K562 (cell line): ENCODE measurements around the gene CDHR2.

Source experiments
- CBFB ChIP-seq: sonication (generic); formaldehyde crosslinking; IDR thresholded peaks from 2 replicates; pipeline ENCODE4 v1.4.0; 2020; ENCODE audit warnings: mild to moderate bottlenecking, missing genetic modification reagents
- CEBPG ChIP-seq, 3 experiments: fragments of 200-800 bp in 1 of 3; sonication (Bioruptor generic) in 1 of 3; sonication (generic) in 1 of 3; formaldehyde crosslinking in 1 of 3; IDR thresholded peaks in 2 of 3; conservative IDR thresholded peaks in 1 of 3; 2 replicates each; pipeline versions ENCODE4 v1.6.1 to v1.8.0; 2016 to 2022; ENCODE audit warnings: missing compliant biosample characterization in 2 of 3, missing genetic modification characterization in 2 of 3, mild to moderate bottlenecking in 1 of 3, missing genetic modification reagents in 1 of 3
- EP300 ChIP-seq: IDR thresholded peaks from 2 replicates; pipeline ENCODE4 v1.6.1; 2012; ENCODE audit warnings: low read length, improper control_type of control experiment
- POLR2A ChIP-seq: fragments of 450-650 bp; conservative IDR thresholded peaks from 2 replicates; pipeline ENCODE4 v1.6.1; 2016
- TF ChIP-seq, protein P1 (sequence below), 2 experiments: fragments of 450-650 bp in 1 of 2; sonication (generic) in 1 of 2; formaldehyde crosslinking; conservative IDR thresholded peaks; 2 replicates each; pipeline versions ENCODE4 v1.4.0 to v1.8.1; 2020 to 2022; ENCODE audit warnings: mild to moderate bottlenecking in 1 of 2, missing genetic modification reagents in 1 of 2
- TF ChIP-seq, protein P2 (sequence below), 2 experiments: fragments of 450-650 bp; formaldehyde crosslinking in 1 of 2; IDR thresholded peaks; 2 replicates each; pipeline versions ENCODE4 v1.4.0 to v1.6.1; 2014 to 2020; ENCODE audit warnings: mild to moderate bottlenecking in 2 of 2, borderline replicate concordance in 1 of 2, low read depth in 1 of 2
- TF ChIP-seq, protein P3 (sequence below): sonication (generic); formaldehyde crosslinking; IDR thresholded peaks from 2 replicates; pipeline ENCODE4 v1.8.1; 2023; ENCODE audit warnings: mild to moderate bottlenecking, missing genetic modification reagents
- TF ChIP-seq, protein P4 (sequence below), 3 experiments: IDR thresholded peaks in 2 of 3; conservative IDR thresholded peaks in 1 of 3; 2 replicates each; pipeline ENCODE4 v1.5.1; 2011 to 2012; ENCODE audit warnings: low read length in 3 of 3, mild to moderate bottlenecking in 3 of 3, control low read depth in 2 of 3, improper control_type of control experiment in 1 of 3, inconsistent platforms in 1 of 3, low read depth in 1 of 3, mixed read lengths in 1 of 3, moderate library complexity in 1 of 3; ENCODE audit not compliant: insufficient read depth in 2 of 3
- TF ChIP-seq, protein P5 (sequence below): fragments of 250-450 bp; sonication (Bioruptor Pico); IDR thresholded peaks from 2 replicates; pipeline ENCODE4 v1.6.1; 2021; ENCODE audit warnings: mild to moderate bottlenecking
- TF ChIP-seq, protein P6 (sequence below): fragments of 450-650 bp; IDR thresholded peaks from 2 replicates; pipeline ENCODE4 v1.6.1; 2017; ENCODE audit warnings: antibody characterized with exemption, mild to moderate bottlenecking

DNA sequence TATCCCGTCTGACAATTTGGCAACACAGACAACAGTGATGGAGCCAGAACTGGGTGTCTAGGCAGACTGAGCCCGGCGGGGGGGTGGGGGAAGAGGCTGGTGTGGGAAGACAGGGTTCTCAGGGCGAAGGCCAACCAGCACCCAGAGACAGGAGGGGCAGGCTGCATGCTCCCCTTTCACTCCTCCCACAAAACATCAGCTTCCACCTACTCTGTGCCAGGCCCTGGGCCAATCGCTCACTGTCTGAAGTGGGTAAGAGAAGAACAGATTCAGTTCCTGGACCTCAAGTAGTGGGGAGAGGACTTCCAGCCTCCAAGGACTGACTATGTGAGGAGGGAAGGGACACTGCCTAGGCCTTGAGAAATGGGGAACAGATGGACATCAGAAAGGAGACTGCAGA lies 78.4 kb downstream of the CDHR2 start:
- TF ChIP-seq CBFB (no peak), EP300 (no peak), CEBPG (CRISPR knock-in tag; IDR thresholded peaks at IDR 0.05) (no peak), CEBPG (tag; conservative IDR thresholded peaks at IDR 0.05 in 1 of 2, IDR thresholded peaks at IDR 0.05 in 1 of 2) (no peak), POLR2A (no peak)
- TF ChIP-seq, protein P1, sequence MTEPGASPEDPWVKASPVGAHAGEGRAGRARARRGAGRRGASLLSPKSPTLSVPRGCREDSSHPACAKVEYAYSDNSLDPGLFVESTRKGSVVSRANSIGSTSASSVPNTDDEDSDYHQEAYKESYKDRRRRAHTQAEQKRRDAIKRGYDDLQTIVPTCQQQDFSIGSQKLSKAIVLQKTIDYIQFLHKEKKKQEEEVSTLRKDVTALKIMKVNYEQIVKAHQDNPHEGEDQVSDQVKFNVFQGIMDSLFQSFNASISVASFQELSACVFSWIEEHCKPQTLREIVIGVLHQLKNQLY (CRISPR knock-in tag; conservative IDR thresholded peaks at IDR 0.05), result no peak
- TF ChIP-seq, protein P2, sequence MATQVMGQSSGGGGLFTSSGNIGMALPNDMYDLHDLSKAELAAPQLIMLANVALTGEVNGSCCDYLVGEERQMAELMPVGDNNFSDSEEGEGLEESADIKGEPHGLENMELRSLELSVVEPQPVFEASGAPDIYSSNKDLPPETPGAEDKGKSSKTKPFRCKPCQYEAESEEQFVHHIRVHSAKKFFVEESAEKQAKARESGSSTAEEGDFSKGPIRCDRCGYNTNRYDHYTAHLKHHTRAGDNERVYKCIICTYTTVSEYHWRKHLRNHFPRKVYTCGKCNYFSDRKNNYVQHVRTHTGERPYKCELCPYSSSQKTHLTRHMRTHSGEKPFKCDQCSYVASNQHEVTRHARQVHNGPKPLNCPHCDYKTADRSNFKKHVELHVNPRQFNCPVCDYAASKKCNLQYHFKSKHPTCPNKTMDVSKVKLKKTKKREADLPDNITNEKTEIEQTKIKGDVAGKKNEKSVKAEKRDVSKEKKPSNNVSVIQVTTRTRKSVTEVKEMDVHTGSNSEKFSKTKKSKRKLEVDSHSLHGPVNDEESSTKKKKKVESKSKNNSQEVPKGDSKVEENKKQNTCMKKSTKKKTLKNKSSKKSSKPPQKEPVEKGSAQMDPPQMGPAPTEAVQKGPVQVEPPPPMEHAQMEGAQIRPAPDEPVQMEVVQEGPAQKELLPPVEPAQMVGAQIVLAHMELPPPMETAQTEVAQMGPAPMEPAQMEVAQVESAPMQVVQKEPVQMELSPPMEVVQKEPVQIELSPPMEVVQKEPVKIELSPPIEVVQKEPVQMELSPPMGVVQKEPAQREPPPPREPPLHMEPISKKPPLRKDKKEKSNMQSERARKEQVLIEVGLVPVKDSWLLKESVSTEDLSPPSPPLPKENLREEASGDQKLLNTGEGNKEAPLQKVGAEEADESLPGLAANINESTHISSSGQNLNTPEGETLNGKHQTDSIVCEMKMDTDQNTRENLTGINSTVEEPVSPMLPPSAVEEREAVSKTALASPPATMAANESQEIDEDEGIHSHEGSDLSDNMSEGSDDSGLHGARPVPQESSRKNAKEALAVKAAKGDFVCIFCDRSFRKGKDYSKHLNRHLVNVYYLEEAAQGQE (IDR thresholded peaks at IDR 0.05; ENCODE audit: borderline replicate concordance), result no peak
- TF ChIP-seq, protein P2 (CRISPR knock-in tag; IDR thresholded peaks at IDR 0.05; ENCODE audit: low read depth), result no peak
- TF ChIP-seq, protein P3, sequence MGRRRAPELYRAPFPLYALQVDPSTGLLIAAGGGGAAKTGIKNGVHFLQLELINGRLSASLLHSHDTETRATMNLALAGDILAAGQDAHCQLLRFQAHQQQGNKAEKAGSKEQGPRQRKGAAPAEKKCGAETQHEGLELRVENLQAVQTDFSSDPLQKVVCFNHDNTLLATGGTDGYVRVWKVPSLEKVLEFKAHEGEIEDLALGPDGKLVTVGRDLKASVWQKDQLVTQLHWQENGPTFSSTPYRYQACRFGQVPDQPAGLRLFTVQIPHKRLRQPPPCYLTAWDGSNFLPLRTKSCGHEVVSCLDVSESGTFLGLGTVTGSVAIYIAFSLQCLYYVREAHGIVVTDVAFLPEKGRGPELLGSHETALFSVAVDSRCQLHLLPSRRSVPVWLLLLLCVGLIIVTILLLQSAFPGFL (CRISPR knock-in tag), result no peak
- TF ChIP-seq, protein P4, sequence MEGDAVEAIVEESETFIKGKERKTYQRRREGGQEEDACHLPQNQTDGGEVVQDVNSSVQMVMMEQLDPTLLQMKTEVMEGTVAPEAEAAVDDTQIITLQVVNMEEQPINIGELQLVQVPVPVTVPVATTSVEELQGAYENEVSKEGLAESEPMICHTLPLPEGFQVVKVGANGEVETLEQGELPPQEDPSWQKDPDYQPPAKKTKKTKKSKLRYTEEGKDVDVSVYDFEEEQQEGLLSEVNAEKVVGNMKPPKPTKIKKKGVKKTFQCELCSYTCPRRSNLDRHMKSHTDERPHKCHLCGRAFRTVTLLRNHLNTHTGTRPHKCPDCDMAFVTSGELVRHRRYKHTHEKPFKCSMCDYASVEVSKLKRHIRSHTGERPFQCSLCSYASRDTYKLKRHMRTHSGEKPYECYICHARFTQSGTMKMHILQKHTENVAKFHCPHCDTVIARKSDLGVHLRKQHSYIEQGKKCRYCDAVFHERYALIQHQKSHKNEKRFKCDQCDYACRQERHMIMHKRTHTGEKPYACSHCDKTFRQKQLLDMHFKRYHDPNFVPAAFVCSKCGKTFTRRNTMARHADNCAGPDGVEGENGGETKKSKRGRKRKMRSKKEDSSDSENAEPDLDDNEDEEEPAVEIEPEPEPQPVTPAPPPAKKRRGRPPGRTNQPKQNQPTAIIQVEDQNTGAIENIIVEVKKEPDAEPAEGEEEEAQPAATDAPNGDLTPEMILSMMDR (IDR thresholded peaks at IDR 0.05 in 2 of 3, conservative IDR thresholded peaks at IDR 0.05 in 1 of 3; ENCODE audit: insufficient read depth in 2 of 3, low read depth in 1 of 3, low read length in 3 of 3), result no peak
- TF ChIP-seq, protein P5, sequence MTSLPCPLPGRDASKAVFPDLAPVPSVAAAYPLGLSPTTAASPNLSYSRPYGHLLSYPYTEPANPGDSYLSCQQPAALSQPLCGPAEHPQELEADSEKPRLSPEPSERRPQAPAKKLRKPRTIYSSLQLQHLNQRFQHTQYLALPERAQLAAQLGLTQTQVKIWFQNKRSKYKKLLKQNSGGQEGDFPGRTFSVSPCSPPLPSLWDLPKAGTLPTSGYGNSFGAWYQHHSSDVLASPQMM (CRISPR knock-in tag), result no peak
- TF ChIP-seq, protein P6, sequence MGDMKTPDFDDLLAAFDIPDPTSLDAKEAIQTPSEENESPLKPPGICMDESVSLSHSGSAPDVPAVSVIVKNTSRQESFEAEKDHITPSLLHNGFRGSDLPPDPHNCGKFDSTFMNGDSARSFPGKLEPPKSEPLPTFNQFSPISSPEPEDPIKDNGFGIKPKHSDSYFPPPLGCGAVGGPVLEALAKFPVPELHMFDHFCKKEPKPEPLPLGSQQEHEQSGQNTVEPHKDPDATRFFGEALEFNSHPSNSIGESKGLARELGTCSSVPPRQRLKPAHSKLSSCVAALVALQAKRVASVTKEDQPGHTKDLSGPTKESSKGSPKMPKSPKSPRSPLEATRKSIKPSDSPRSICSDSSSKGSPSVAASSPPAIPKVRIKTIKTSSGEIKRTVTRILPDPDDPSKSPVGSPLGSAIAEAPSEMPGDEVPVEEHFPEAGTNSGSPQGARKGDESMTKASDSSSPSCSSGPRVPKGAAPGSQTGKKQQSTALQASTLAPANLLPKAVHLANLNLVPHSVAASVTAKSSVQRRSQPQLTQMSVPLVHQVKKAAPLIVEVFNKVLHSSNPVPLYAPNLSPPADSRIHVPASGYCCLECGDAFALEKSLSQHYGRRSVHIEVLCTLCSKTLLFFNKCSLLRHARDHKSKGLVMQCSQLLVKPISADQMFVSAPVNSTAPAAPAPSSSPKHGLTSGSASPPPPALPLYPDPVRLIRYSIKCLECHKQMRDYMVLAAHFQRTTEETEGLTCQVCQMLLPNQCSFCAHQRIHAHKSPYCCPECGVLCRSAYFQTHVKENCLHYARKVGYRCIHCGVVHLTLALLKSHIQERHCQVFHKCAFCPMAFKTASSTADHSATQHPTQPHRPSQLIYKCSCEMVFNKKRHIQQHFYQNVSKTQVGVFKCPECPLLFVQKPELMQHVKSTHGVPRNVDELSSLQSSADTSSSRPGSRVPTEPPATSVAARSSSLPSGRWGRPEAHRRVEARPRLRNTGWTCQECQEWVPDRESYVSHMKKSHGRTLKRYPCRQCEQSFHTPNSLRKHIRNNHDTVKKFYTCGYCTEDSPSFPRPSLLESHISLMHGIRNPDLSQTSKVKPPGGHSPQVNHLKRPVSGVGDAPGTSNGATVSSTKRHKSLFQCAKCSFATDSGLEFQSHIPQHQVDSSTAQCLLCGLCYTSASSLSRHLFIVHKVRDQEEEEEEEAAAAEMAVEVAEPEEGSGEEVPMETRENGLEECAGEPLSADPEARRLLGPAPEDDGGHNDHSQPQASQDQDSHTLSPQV, result no peak
